Stimulated activated naive CD8-positive, alpha-beta T cell treated with anti-CD3 and anti-CD28 coated beads, Interleukin-15, Interleukin-2, amounts not matched to agents 100 ng/mL and 50 ng/mL, for 24 hours (primary cell): ENCODE measurements around the gene C10orf53.

Source experiments
- H3K27ac Mint-ChIP-seq: one replicate; pipeline ENCODE4 v1.8.0; 2021; ENCODE audit warnings: mild to moderate bottlenecking, mixed read lengths
- H3K27me3 Mint-ChIP-seq: one replicate; pipeline ENCODE4 v1.8.0; 2021; ENCODE audit warnings: mixed read lengths
- H3K36me3 Mint-ChIP-seq: one replicate; pipeline ENCODE4 v1.8.0; 2021; ENCODE audit warnings: low read depth, mixed read lengths
- H3K4me1 Mint-ChIP-seq: one replicate; pipeline ENCODE4 v1.8.0; 2021; ENCODE audit warnings: low read depth, mixed read lengths
- H3K4me3 Mint-ChIP-seq: one replicate; pipeline ENCODE4 v1.8.0; 2021; ENCODE audit warnings: mild to moderate bottlenecking, mixed read lengths
- H3K9me3 Mint-ChIP-seq: one replicate; pipeline ENCODE4 v1.8.0; 2021; ENCODE audit warnings: mixed read lengths

C10orf53 gene

GRCh38 chr10:49735161-49735560 lies 55.7 kb downstream of the C10orf53 start:
- H3K4me1 Mint-ChIP-seq = no peaks in the 10 kb centered on the region
- H3K27me3 Mint-ChIP-seq = no peaks in the 10 kb centered on the region
- H3K9me3 Mint-ChIP-seq = peaks cover under 1% of the 10 kb centered on the region
- no peak overlapping the region for H3K4me3 Mint-ChIP-seq
- H3K27ac Mint-ChIP-seq = no peak overlapping the region
- no peaks in the 10 kb centered on the region for H3K36me3 Mint-ChIP-seq

GRCh38 chr10:49735848-49736563 lies 56.6 kb downstream of the C10orf53 start:
- no peaks in the 10 kb centered on the region for H3K4me1 Mint-ChIP-seq
- no peaks in the 10 kb centered on the region for H3K36me3 Mint-ChIP-seq
- H3K27ac Mint-ChIP-seq = no peak overlapping the region
- H3K27me3 Mint-ChIP-seq = no peaks in the 10 kb centered on the region
- no peak overlapping the region for H3K4me3 Mint-ChIP-seq
- no peaks in the 10 kb centered on the region for H3K9me3 Mint-ChIP-seq

GRCh38 chr10:49736564-49737113 lies 57.2 kb downstream of the C10orf53 start:
- Mint-ChIP-seq H3K27me3 (no peaks in the 10 kb centered on the region), H3K4me1 (no peaks in the 10 kb centered on the region), H3K4me3 (no peak overlapping the region), H3K27ac (no peak overlapping the region), H3K36me3 (no peaks in the 10 kb centered on the region), H3K9me3 (peaks cover under 1% of the 10 kb centered on the region)

GRCh38 chr10:49737474-49738201 lies 58.2 kb downstream of the C10orf53 start:
- no peak overlapping the region for H3K4me3 Mint-ChIP-seq
- peaks cover 5% of the 10 kb centered on the region for H3K9me3 Mint-ChIP-seq
- H3K27me3 Mint-ChIP-seq = no peaks in the 10 kb centered on the region
- no peaks in the 10 kb centered on the region for H3K4me1 Mint-ChIP-seq
- no peaks in the 10 kb centered on the region for H3K36me3 Mint-ChIP-seq
- no peak overlapping the region for H3K27ac Mint-ChIP-seq

- Mint-ChIP-seq H3K27ac (no peak overlapping the region), H3K9me3 (peaks cover 5% of the 10 kb centered on the region), H3K4me1 (no peaks in the 10 kb centered on the region), H3K4me3 (no peak overlapping the region), H3K27me3 (no peaks in the 10 kb centered on the region), H3K36me3 (no peaks in the 10 kb centered on the region)
These were observed 59.3 kb downstream of the C10orf53 start for GRCh38 chr10:49738616-49739360.

- no peaks in the 10 kb centered on the region for H3K4me1 Mint-ChIP-seq
- H3K36me3 Mint-ChIP-seq = no peaks in the 10 kb centered on the region
- H3K27me3 Mint-ChIP-seq = no peaks in the 10 kb centered on the region
- H3K9me3 Mint-ChIP-seq = peaks cover 5% of the 10 kb centered on the region
- no peak overlapping the region for H3K27ac Mint-ChIP-seq
- no peak overlapping the region for H3K4me3 Mint-ChIP-seq
These were observed 60.0 kb downstream of the C10orf53 start for GRCh38 chr10:49739426-49739825.

GRCh38 chr10:49740346-49741107 lies 61.1 kb downstream of the C10orf53 start:
- Mint-ChIP-seq H3K4me1 (no peaks in the 10 kb centered on the region), H3K36me3 (no peaks in the 10 kb centered on the region), H3K9me3 (peaks cover 5% of the 10 kb centered on the region), H3K27me3 (no peaks in the 10 kb centered on the region), H3K4me3 (no peak overlapping the region), H3K27ac (no peak overlapping the region)

GRCh38 chr10:49741108-49741995 lies 61.9 kb downstream of the C10orf53 start:
- Mint-ChIP-seq H3K36me3 (no peaks in the 10 kb centered on the region), H3K27me3 (no peaks in the 10 kb centered on the region), H3K27ac (no peak overlapping the region), H3K4me3 (no peak overlapping the region), H3K9me3 (peaks cover 5% of the 10 kb centered on the region), H3K4me1 (no peaks in the 10 kb centered on the region)

GRCh38 chr10:49742683-49743463 lies 63.4 kb downstream of the C10orf53 start:
- Mint-ChIP-seq H3K4me1 (no peaks in the 10 kb centered on the region), H3K27ac (no peak overlapping the region), H3K4me3 (no peak overlapping the region), H3K27me3 (no peaks in the 10 kb centered on the region), H3K36me3 (no peaks in the 10 kb centered on the region), H3K9me3 (peaks cover 5% of the 10 kb centered on the region)

- Mint-ChIP-seq H3K27ac (no peak overlapping the region), H3K36me3 (no peaks in the 10 kb centered on the region), H3K27me3 (no peaks in the 10 kb centered on the region), H3K4me1 (no peaks in the 10 kb centered on the region), H3K9me3 (peaks cover 5% of the 10 kb centered on the region), H3K4me3 (no peak overlapping the region)
These were observed 64.1 kb downstream of the C10orf53 start for GRCh38 chr10:49743464-49744075.

- Mint-ChIP-seq H3K4me1 (no peaks in the 10 kb centered on the region), H3K4me3 (no peak overlapping the region), H3K27me3 (no peaks in the 10 kb centered on the region), H3K9me3 (peaks cover 5% of the 10 kb centered on the region), H3K36me3 (no peaks in the 10 kb centered on the region), H3K27ac (no peak overlapping the region)
These were observed 64.7 kb downstream of the C10orf53 start for GRCh38 chr10:49744091-49744685.

GRCh38 chr10:49744924-49745605 lies 65.6 kb downstream of the C10orf53 start:
- Mint-ChIP-seq H3K36me3 (no peaks in the 10 kb centered on the region), H3K4me3 (no peak overlapping the region), H3K9me3 (peaks cover 5% of the 10 kb centered on the region), H3K4me1 (no peaks in the 10 kb centered on the region), H3K27me3 (no peaks in the 10 kb centered on the region), H3K27ac (no peak overlapping the region)
